Natural killer cell (primary cell): ENCODE data around the gene SCRT2. TPM values are rescaled to one million over a fixed set of nuclear protein-coding genes. Genes with fewer than 3 reads are reported as not detected.
"Not testable (repeated sequence)": the region's sequence is repeated elsewhere in the genome, so short reads cannot be mapped to it uniquely, and the experiment has no call there.

Source experiments
- ATAC-seq, 3 donors: fragments of 150-1000 bp in 2 of 3; fragments of 200-7000 bp in 1 of 3; cut with Tn5 transposase; 1 replicate in 1 of 3; 2 replicates in 2 of 3; pipeline ENCODE4 v1.10.0; 2021; ENCODE audit warnings: mild to moderate bottlenecking in 2 of 3, moderate library complexity in 2 of 3
- DNase-seq, 2 donors: peaks; one replicate each; pipeline versions ENCODE4 v3.0.0 to v3.0.0-alpha.2; 2013 to 2021; ENCODE audit warnings: mixed read lengths in 1 of 2
- H3K27ac ChIP-seq: one replicate; pipeline ENCODE4 v1.5.1; 2013; ENCODE audit warnings: mild to moderate bottlenecking, low read length
- H3K27me3 ChIP-seq: one replicate; pipeline ENCODE4 v1.6.1; 2013; ENCODE audit warnings: low read length; ENCODE audit not compliant: control insufficient read depth, insufficient read depth
- H3K36me3 ChIP-seq: one replicate; pipeline ENCODE4 v1.6.1; 2013; ENCODE audit warnings: low read length; ENCODE audit not compliant: control insufficient read depth, insufficient read depth
- H3K4me1 ChIP-seq: one replicate; pipeline ENCODE4 v1.6.1; 2013; ENCODE audit warnings: low read length; ENCODE audit not compliant: control insufficient read depth, insufficient read depth
- H3K4me3 ChIP-seq: one replicate; pipeline ENCODE4 v1.5.1; 2013; ENCODE audit warnings: low read length
- H3K9me3 ChIP-seq: one replicate; pipeline ENCODE4 v1.6.1; 2013; ENCODE audit warnings: low read length; ENCODE audit not compliant: control insufficient read depth, insufficient read depth
- H3K27ac Mint-ChIP-seq, 2 donors: one replicate each; pipeline ENCODE4 v1.8.0; 2022; ENCODE audit warnings: mild to moderate bottlenecking in 2 of 2, mixed read lengths in 2 of 2, moderate library complexity in 1 of 2
- H3K27me3 Mint-ChIP-seq, 2 donors: one replicate each; pipeline ENCODE4 v1.8.0; 2022; ENCODE audit warnings: low read depth in 2 of 2, mixed read lengths in 2 of 2
- H3K36me3 Mint-ChIP-seq: one replicate; pipeline ENCODE4 v1.8.0; 2022; ENCODE audit warnings: mixed read lengths
- H3K4me1 Mint-ChIP-seq, 2 donors: one replicate each; pipeline ENCODE4 v1.8.0; 2022; ENCODE audit warnings: mixed read lengths in 2 of 2
- H3K4me3 Mint-ChIP-seq: one replicate; pipeline ENCODE4 v1.8.0; 2022; ENCODE audit warnings: mild to moderate bottlenecking, moderate library complexity, mixed read lengths
- H3K9me3 Mint-ChIP-seq, 2 donors: one replicate each; pipeline ENCODE4 v1.8.0; 2022; ENCODE audit warnings: mixed read lengths in 2 of 2
- CTCF ChIP-seq: fragments of 200-600 bp; IDR thresholded peaks from one replicate; pipeline ENCODE4 v1.8.0; 2022; ENCODE audit warnings: antibody characterized with exemption
- WGBS: methylation state at CpG from one replicate; pipeline ENCODE4 v1.1.7; 2013; ENCODE audit warnings: missing lambda C conversion rate; ENCODE audit not compliant: insufficient coverage; 5-methylcytosine and 5-hydroxymethylcytosine counted together
- intact Hi-C: fragments of 100-400 bp; cut with micrococcal nuclease; formaldehyde crosslinking; loops from one replicate; pipeline ENCODE4 v1.14.2; 2022
- total RNA-seq, 4 donors: library from RNA; stranded (reverse); fragments of 120-200 nt in 1 of 4; gene quantifications; one replicate each; pipeline versions ENCODE4 v1.2.3 to v1.2.4, GENCODE V29; 2013 to 2022

The SCRT2 gene
- total RNA-seq, 3 donors from 2014 or later (not counting 1 experiment from before 2014, with no cell fraction given) = not detected

GRCh38 chr20:642398-643174, 33.0 kb downstream of the SCRT2 start:
- no peak overlapping the region for H3K4me3 ChIP-seq
- Mint-ChIP-seq H3K36me3 (no peaks in the 10 kb centered on the region), H3K27me3 (no peaks in the 10 kb centered on the region), H3K9me3 (no peaks in the 10 kb centered on the region), H3K27ac (no peak overlapping the region), H3K4me3 (peak overlapping the region; percentile 49), H3K4me1 (peaks cover 0 to 7% of the 10 kb centered on the region in 2 donors)
- no peak for TF ChIP-seq CTCF
- H3K27me3 ChIP-seq = peaks cover 5% of the 10 kb centered on the region
- ATAC-seq (peak in 2 of 3 donors; percentile 32 to 40), DNase-seq (no peak)
- H3K4me1 ChIP-seq = peaks cover 13% of the 10 kb centered on the region
- no peak overlapping the region for H3K27ac ChIP-seq
- WGBS = 10% methylated on average over 57 of the region's 57 CpGs
- intact Hi-C loops = no loop called here
- peaks cover 7% of the 10 kb centered on the region for H3K36me3 ChIP-seq
- no peaks in the 10 kb centered on the region for H3K9me3 ChIP-seq

GRCh38 chr20:642013-642397, 33.6 kb downstream of the SCRT2 start:
- 0% methylated on average over 1 of the region's 13 CpGs for WGBS
- H3K4me1 ChIP-seq = peaks cover 13% of the 10 kb centered on the region
- DNase-seq, H3K27ac Mint-ChIP-seq, H3K9me3 Mint-ChIP-seq, H3K9me3 ChIP-seq, H3K36me3 Mint-ChIP-seq, H3K27me3 ChIP-seq, H3K4me3 Mint-ChIP-seq, H3K36me3 ChIP-seq, H3K27me3 Mint-ChIP-seq, ATAC-seq, H3K4me3 ChIP-seq, H3K4me1 Mint-ChIP-seq, H3K27ac ChIP-seq, intact Hi-C loops: not testable (repeated sequence)

GRCh38 chr20:641516-641875, 34.1 kb downstream of the SCRT2 start:
- peak overlapping the region; percentile 67 for H3K4me3 Mint-ChIP-seq
- WGBS = 92% methylated on average over 12 of the region's 12 CpGs
- H3K36me3 Mint-ChIP-seq = no peaks in the 10 kb centered on the region
- ATAC-seq (no peak), DNase-seq (no peak)
- peaks cover 0 to 7% of the 10 kb centered on the region in 2 donors for H3K4me1 Mint-ChIP-seq
- intact Hi-C loops = no loop called here
- no peak overlapping the region for H3K4me3 ChIP-seq
- no peaks in the 10 kb centered on the region for H3K27me3 Mint-ChIP-seq
- peaks cover 13% of the 10 kb centered on the region for H3K4me1 ChIP-seq
- H3K9me3 ChIP-seq = no peaks in the 10 kb centered on the region
- H3K27ac Mint-ChIP-seq = peak overlapping the region; percentile 54 to 58
- H3K9me3 Mint-ChIP-seq = no peaks in the 10 kb centered on the region
- no peak for TF ChIP-seq CTCF
- no peaks in the 10 kb centered on the region for H3K36me3 ChIP-seq
- H3K27me3 ChIP-seq = peaks cover 5% of the 10 kb centered on the region
- no peak overlapping the region for H3K27ac ChIP-seq

- Histone ChIP-seq H3K36me3 (no peaks in the 10 kb centered on the region), H3K9me3 (no peaks in the 10 kb centered on the region), H3K4me3 (no peak overlapping the region), H3K27me3 (peaks cover 5% of the 10 kb centered on the region), H3K4me1 (peaks cover 13% of the 10 kb centered on the region), H3K27ac (no peak overlapping the region)
- Mint-ChIP-seq H3K27me3 (peaks cover 0 to 3% of the 10 kb centered on the region in 2 donors), H3K4me3 (peak overlapping the region; percentile 67), H3K36me3 (no peaks in the 10 kb centered on the region), H3K9me3 (no peaks in the 10 kb centered on the region), H3K4me1 (peaks cover 0 to 5% of the 10 kb centered on the region in 2 donors), H3K27ac (peak overlapping the region; percentile 54 to 58)
- no peak for TF ChIP-seq CTCF
- ATAC-seq = no peak
- intact Hi-C loops = no loop called here
- no peak for DNase-seq
- 85% methylated on average over 11 of the region's 11 CpGs for WGBS
Measured at GRCh38 chr20:640674-641515, 34.7 kb downstream of the SCRT2 start.
